AG04450 (cell line): ENCODE data around the gene TNFRSF19. TPM values are rescaled to one million over a fixed set of nuclear protein-coding genes. Genes with fewer than 3 reads are reported as not detected.

Source experiments
- CTCF ChIA-PET: fragments of 300-600, 350-600 bp; formaldehyde crosslinking; extraction: SDS; loops from one replicate; lab custom pipeline; 2022; ENCODE audit warnings: antibody characterized with exemption, inconsistent platforms; lab: Charles Lee
- POLR2A ChIA-PET: fragments of 350-600 bp; formaldehyde crosslinking; extraction: SDS; loops from one replicate; lab custom pipeline; 2021; ENCODE audit warnings: antibody characterized with exemption, inconsistent platforms; lab: Yijun Ruan, JAX
- DNase-seq: peaks from one replicate; pipeline ENCODE4 v3.0.0-alpha.2; 2011; ENCODE audit warnings: low read depth, low spot score
- H3K27ac ChIP-seq: one replicate; pipeline ENCODE4 v1.5.1; 2012; ENCODE audit warnings: low read depth, low read length, control low read depth
- H3K27me3 ChIP-seq: one replicate; pipeline ENCODE4 v1.6.0; 2012; ENCODE audit warnings: low read length; ENCODE audit not compliant: control insufficient read depth, insufficient read depth
- H3K4me3 ChIP-seq: 2 replicates; pipeline ENCODE4 v1.5.1; 2011; ENCODE audit warnings: mild to moderate bottlenecking, low read depth, low read length, control low read depth
- H3K9me3 ChIP-seq: 2 replicates; pipeline ENCODE4 v1.5.1; 2012; ENCODE audit warnings: low read length; ENCODE audit not compliant: control insufficient read depth, insufficient read depth
- polyA plus RNA-seq: library from polyadenylated mRNA; depleted of rRNA; stranded (reverse); fragments of >200 nt; gene quantifications from 2 replicates; pipeline ENCODE4 v1.2.3, GENCODE V29; 2011
- TF ChIP-seq, protein P1 (sequence below): IDR thresholded peaks from 2 replicates; pipeline ENCODE4 v1.5.1; 2011; ENCODE audit warnings: low read depth, low read length, control low read depth, inconsistent platforms

Gene TNFRSF19
- polyA plus RNA-seq, 1 experiment, result 183 TPM

DNA sequence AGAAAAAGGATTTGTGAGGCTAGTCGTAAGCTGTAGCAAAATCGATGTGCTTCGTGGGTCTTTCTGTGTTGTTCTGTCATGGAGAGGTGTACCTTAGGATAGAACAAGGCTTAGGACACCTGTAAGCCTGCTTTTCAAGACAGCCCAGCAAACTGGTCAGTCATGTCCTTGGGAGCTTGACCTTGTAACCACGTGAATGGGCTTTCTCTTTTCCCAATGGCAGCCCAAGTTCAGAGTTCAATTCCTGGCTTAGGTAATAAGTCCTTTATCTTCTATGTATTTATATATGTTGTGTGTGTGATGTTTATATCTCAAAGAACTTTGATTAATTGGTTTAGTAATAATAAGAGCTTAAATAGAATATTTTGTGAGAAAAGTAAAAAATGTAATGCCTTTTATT lies 112.9 kb downstream of the TNFRSF19 start:
- DNase-seq, result no peak
- no peak overlapping the region for H3K27ac ChIP-seq
- CTCF ChIA-PET, result no interaction called here
- POLR2A ChIA-PET, result no interaction called here
- H3K4me3 ChIP-seq, result no peak overlapping the region
- peaks cover 4% of the 10 kb centered on the region for H3K9me3 ChIP-seq
- no peaks in the 10 kb centered on the region for H3K27me3 ChIP-seq
- TF ChIP-seq, protein P1, sequence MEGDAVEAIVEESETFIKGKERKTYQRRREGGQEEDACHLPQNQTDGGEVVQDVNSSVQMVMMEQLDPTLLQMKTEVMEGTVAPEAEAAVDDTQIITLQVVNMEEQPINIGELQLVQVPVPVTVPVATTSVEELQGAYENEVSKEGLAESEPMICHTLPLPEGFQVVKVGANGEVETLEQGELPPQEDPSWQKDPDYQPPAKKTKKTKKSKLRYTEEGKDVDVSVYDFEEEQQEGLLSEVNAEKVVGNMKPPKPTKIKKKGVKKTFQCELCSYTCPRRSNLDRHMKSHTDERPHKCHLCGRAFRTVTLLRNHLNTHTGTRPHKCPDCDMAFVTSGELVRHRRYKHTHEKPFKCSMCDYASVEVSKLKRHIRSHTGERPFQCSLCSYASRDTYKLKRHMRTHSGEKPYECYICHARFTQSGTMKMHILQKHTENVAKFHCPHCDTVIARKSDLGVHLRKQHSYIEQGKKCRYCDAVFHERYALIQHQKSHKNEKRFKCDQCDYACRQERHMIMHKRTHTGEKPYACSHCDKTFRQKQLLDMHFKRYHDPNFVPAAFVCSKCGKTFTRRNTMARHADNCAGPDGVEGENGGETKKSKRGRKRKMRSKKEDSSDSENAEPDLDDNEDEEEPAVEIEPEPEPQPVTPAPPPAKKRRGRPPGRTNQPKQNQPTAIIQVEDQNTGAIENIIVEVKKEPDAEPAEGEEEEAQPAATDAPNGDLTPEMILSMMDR, result no peak

GRCh38 chr13:23684647-23685046 lies 114.4 kb downstream of the TNFRSF19 start:
- Histone ChIP-seq H3K9me3 (peaks cover 3% of the 10 kb centered on the region), H3K27ac (no peak overlapping the region), H3K27me3 (no peaks in the 10 kb centered on the region), H3K4me3 (no peak overlapping the region)
- ChIA-PET CTCF (interaction anchor here (0.7 kb wide), 1 partner anchor 44 kb away, joined by 3 read pairs; no protein-coding TSS in a partner anchor), POLR2A (interaction anchor here (0.6 to 1.5 kb wide), 2 partner anchors 11 to 38 kb away, joined by 5 to 8 read pairs; no protein-coding TSS in a partner anchor)
- TF ChIP-seq, protein P1, result no peak
- DNase-seq, result no peak

DNA sequence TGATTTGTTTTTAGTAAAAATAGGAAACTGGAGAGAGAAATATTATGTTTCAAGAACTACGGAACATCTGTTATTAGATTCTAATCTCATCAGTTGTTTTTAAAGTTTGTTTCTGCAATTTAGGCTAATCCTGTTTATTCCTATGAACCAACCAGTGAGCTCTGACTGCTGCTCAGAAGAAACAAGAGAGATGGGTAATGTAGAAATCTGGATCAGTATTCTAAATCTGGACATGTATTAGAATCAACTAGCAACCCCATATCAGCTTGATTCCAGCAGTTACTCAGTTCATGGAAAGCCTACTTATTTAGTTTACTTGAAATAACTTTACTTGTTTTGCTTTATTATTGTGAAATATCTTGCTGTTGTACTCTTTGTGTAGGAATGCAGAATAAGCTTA lies 115.2 kb downstream of the TNFRSF19 start:
- ChIA-PET CTCF (interaction anchor here (0.6 to 0.7 kb wide), 2 partner anchors 8 to 43 kb away, joined by 3 read pairs; no protein-coding TSS in a partner anchor), POLR2A (interaction anchor here (0.9 to 1.5 kb wide), 2 partner anchors 12 to 93 kb away, joined by 3 to 8 read pairs; no protein-coding TSS in a partner anchor)
- no peak overlapping the region for H3K4me3 ChIP-seq
- H3K27me3 ChIP-seq, result no peaks in the 10 kb centered on the region
- no peak overlapping the region for H3K27ac ChIP-seq
- peaks cover 3% of the 10 kb centered on the region for H3K9me3 ChIP-seq
- TF ChIP-seq, protein P1, result no peak
- DNase-seq, result no peak

DNA sequence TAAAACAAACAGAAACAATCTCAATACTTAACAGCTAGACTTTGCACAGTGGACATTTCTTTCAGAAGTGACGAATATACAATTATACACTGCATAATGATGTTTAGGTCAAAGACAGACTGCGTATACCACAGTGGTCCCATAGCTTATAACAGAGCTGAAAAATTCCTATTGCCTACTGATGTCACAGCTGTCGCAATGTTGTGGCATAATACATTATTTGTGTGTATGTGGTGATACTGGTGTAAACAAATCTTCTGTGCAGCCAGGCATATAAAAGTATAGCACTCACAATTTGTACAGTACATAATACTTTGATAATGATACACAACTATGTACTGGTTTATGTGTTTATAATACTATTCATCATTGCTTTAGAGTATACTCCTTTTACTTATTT lies 116.7 kb downstream of the TNFRSF19 start:
- no peak overlapping the region for H3K4me3 ChIP-seq
- DNase-seq, result no peak
- ChIA-PET CTCF (no interaction called here), POLR2A (interaction anchor here (0.5 kb wide), 1 partner anchor 107 kb away, joined by 3 read pairs; no protein-coding TSS in a partner anchor)
- H3K27me3 ChIP-seq, result no peaks in the 10 kb centered on the region
- peaks cover 3% of the 10 kb centered on the region for H3K9me3 ChIP-seq
- no peak overlapping the region for H3K27ac ChIP-seq
- TF ChIP-seq, protein P1, result no peak

DNA sequence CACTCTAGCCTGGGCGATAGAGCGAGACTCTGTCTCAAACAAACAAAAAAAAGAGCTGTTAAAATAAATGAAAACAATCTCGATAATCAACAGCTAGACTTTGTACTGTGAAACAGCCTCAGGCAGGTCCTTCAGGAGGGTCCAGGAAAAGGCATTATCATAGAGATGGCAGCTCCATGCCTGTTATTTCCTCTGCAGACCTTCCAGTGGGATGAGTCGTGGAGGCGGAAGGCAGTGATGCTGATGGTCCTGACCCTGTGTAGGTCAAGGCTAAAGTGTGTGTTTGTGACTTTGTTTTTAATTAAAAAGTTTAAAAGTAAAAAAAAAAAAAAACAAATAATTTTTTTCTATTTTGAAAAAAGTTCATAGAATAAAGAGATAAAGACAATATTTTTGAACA lies 117.4 kb downstream of the TNFRSF19 start:
- no peak for DNase-seq
- no peak overlapping the region for H3K27ac ChIP-seq
- TF ChIP-seq, protein P1, result no peak
- H3K9me3 ChIP-seq, result peaks cover 3% of the 10 kb centered on the region
- POLR2A ChIA-PET, result interaction anchor here (0.5 kb wide), 1 partner anchor 107 kb away, joined by 3 read pairs; no protein-coding TSS in a partner anchor
- no peak overlapping the region for H3K4me3 ChIP-seq
- no peaks in the 10 kb centered on the region for H3K27me3 ChIP-seq
- CTCF ChIA-PET, result interaction anchor here (1.0 kb wide), 1 partner anchor 221 kb away, joined by 5 read pairs; no protein-coding TSS in a partner anchor
